GM19043 (cell line): ENCODE results near the gene CNNM3.
"Not testable (repeated sequence)": the region's sequence is repeated elsewhere in the genome, so short reads cannot be mapped to it uniquely, and the experiment has no call there.

Source experiments
- ATAC-seq: cut with Tn5 transposase; IDR thresholded peaks from one replicate; pipeline ENCODE4 v1.9.1; 2021; ENCODE audit warnings: low read depth; ENCODE audit not compliant: unreplicated experiment

The CNNM3 gene

GRCh38 chr2:96860065-96861029 lies 44.3 kb downstream of the CNNM3 start:
- ATAC-seq, result no peak

GRCh38 chr2:96861074-96861473 lies 45.0 kb downstream of the CNNM3 start:
- ATAC-seq, result no peak

GRCh38 chr2:96863056-96863455 lies 47.0 kb downstream of the CNNM3 start:
- not testable (repeated sequence) for ATAC-seq

GRCh38 chr2:96863575-96864342 lies 47.7 kb downstream of the CNNM3 start:
- no peak for ATAC-seq

DNA sequence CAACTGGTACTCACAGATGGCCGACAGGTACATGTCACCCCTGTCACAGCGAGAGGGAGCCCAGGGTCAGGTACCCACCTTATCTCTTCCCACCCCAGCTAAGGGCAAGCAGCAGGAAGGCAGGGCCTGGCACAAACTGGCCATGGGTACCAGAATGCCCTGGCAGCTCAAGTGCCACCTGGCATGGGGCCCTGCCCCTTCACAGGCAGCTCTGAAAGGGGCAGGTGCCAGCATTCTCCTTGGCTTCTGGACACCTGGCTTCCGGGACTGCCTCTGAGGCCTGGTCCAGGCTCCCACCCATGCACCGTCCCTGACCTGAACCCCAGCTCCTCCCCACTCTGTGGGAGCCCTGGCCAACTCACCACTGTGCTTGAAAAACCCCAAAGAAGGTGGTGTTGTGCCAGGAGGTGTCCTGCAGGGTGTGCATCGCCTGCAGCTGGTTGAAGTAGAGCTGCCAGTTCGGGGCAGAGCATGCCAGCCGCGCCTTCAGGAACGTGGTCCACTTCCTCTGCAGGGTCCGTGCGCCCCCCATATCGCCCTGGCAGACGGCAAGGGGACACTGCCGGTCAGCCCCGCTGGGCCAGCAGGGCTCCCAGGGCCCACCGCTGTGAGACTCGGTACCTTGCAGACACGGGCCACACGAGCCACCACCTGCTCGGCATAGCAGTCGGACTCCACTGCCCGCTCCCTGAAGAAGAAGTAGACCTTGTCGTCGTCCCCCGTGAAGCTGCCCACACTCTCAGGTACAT lies 48.4 kb downstream of the CNNM3 start:
- no peak for ATAC-seq

DNA sequence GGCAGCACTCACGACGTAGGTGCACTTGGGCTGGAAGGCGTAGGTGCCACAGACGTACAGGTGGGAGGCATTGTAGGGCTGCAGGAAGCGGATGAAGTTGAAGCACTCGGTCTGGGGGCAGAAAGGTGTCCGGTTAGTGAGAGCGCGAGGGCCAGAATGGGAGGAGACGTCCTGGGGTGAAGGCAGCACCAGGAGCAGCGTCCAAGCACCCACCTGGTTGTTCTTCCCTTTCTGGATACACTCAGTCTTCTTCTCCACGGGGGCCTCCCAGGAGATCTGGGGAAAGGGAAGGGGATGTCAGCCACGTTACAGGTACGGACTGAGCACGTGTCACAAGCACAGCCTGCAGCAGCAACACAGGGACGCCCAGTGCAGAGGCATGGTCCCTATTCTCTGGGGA lies 49.6 kb downstream of the CNNM3 start:
- ATAC-seq, result no peak

GRCh38 chr2:96866149-96866548 lies 50.1 kb downstream of the CNNM3 start:
- ATAC-seq, result no peak

- ATAC-seq, result no peak
Measured at GRCh38 chr2:96866586-96866985, 50.5 kb downstream of the CNNM3 start.

- no peak for ATAC-seq
Measured at GRCh38 chr2:96866986-96867755, 51.1 kb downstream of the CNNM3 start.

DNA sequence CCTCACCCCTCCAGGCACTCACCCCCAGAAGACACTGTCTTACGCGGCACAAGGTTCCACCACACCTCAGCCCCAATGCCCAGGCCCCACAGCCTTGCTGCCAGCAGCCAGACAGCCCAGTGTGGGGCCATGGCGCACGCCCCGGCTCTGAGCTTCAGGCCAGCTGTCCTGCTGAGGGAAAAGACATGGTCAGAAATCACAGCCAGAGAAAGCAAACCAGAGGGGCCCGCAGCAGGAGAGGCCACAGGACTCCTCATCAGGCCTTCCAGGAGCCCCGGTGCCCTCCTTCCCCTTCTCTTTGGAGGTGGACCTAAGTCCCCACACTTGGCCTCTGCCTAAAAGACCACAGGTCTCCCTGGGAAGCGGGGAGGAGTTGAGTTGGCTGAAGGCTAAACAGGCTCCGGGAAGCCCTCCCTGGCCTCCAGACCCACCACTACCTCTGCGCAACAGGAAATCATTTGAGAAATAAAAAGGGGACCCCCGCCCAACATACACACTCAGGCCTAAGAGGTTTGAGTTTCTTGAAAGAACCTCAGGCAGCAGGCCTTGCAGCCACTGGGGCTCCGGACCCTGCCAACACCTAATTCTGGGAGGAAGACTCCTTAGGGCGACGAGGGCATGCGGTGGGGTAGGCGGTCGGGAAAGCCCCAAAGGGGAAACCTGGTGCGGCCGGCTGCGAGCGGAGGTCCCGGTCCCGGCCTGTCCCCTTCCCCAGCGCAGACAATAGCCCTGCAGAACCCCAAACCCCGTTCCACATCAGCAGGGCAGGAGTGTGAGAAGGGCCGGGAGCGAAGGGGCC lies 51.9 kb downstream of the CNNM3 start:
- ATAC-seq, result no peak

DNA sequence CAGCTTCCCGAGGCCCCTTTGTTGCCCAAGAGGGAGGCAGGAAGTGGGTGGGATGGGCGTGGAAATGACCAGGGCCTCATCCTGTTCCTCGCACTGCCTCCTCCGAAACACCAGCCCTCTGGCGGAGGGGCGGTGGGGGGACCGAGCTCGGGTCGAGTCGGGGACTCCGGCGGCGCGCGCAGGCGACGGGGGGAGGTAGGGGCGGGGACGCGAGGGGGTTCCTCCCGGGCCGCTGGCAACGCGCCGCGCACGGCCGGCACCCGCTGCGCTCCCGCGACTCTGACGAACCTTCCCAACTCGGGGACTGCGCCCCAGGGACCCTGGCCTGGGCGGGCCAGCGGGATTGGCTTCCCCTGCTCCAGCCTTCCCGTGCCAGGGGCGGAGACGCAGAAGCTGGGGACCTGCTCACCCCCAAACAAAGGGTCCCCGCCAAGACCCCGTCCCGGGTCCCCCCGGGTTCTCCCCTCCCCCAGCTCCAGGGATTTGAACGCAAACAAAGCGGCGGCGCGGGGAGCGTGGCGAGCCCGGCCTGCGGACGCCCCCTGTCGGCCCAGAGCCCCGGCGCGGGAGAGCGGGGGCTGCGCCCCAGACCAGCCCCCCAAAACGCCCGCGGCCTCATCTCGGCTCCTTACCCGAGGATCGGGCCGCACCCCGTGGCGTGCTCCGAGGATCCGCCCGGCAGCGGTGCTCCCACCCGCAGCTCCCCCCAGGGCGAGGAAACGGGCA lies 52.6 kb downstream of the CNNM3 start:
- peak; percentile 37 for ATAC-seq

GRCh38 chr2:96869281-96869821 lies 53.3 kb downstream of the CNNM3 start:
- peak; percentile 4 for ATAC-seq

DNA sequence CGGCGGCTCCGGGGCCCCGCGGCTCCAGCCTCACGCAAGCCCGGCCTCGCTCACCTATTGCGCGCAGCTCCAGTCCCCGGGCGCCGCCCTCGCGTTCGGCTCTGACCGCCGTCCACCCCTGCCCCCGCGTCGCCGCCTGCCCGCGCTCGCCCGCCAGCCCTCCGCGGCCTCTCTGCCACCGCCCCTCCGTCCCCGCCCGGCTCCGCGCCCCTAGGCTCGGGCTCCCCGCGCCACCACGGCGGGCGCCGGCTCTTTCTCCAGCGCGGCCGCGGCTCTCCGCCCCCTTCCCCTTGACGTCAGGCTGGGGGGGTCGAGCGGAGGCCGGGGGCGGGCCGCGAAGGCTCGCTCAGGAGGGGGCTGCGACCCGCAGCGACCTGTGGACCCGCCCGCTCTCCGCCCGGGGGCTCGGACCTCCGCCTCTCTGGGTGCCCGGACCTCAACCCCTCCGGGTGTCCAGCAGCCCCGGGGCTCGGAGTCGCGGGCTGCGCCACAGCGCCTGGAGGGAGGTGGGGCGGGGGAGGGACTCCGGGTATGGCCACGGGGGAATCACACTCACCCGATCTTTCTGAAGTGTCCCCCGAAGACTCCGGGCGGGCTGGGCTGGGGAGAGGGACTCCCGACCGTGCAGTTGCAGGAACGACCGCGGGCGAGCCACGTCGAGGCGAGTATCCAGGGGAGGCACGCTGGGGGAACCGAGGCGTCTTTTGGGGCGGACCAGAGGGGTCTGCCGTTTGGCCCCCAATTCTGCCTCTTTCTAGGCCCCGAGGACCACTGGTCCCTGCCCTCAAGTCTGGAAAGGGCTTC lies 54.0 kb downstream of the CNNM3 start, which contains the start of gene SEMA4C:
SEMA4C (minus strand) TSS at position 259 of the 804 bp plus-strand sequence. CDS start 2,194 bp downstream, outside the sequence.
- ATAC-seq, result no peak

GRCh38 chr2:96870626-96871255 lies 54.7 kb downstream of the CNNM3 start:
- ATAC-seq, result no peak

GRCh38 chr2:96872591-96873349 lies 56.7 kb downstream of the CNNM3 start:
- ATAC-seq, result no peak

DNA sequence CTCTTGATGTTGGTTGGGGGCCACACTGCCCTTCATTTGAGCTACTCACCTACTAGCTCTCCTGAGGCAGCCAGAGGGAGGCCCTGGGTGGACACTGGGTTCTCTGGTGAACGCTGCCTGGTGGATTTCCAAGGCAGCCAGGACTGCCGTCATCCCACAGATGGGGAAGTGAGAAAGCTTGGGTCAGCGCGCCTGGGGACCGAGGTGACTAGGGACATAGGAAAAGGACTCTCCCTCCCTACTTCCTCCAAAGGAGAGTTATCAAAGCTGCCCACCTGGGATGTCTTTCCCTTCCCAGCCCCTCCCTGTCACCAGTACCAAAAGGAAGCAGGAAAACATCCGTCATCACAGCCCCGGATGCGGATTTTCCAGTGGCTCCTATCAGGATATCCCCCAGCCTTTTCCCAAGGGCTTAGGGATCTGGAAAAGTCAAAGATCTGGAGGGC lies 57.6 kb downstream of the CNNM3 start:
- ATAC-seq, result no peak
